NK-92 treated with Interleukin-12 subunit alpha and Interleukin-12 subunit beta, amount 100 ng/mL, for 24 hours (cell line): ENCODE results near the gene TMEM144.

Experiments used
- DNase-seq: peaks from one replicate; lab custom pipeline; 2025; lab: John Stamatoyannopoulos, UW

The TMEM144 gene

DNA sequence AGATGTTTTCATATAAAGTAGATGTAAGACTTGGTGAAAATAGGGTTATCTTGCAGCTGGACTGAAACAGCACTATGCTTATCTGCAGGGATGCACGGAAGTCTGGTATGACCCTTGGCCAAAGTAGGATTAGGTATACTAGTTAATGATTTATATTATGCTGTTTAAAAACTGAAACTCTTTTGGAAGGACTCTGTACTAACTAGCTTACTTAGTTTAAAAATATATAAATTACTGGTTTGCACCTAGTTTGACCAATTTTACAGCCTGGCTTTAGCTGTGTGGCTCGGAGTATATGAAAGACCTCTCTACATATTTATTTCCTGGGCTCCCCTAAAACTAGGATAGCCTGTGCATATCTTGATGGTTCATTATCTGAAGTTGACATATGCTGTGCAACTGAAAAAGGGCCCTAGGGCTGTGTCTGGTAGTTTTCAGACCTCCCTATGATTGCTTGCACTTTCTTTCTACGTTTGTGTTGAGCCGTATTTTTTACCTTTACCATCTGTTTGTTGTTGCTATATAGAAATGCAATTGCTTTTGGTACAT, 89.2 kb downstream of the TMEM144 start:
- no peak for DNase-seq

GRCh38 chr4:158300012-158300411, 89.7 kb downstream of the TMEM144 start:
- no peak for DNase-seq

DNA sequence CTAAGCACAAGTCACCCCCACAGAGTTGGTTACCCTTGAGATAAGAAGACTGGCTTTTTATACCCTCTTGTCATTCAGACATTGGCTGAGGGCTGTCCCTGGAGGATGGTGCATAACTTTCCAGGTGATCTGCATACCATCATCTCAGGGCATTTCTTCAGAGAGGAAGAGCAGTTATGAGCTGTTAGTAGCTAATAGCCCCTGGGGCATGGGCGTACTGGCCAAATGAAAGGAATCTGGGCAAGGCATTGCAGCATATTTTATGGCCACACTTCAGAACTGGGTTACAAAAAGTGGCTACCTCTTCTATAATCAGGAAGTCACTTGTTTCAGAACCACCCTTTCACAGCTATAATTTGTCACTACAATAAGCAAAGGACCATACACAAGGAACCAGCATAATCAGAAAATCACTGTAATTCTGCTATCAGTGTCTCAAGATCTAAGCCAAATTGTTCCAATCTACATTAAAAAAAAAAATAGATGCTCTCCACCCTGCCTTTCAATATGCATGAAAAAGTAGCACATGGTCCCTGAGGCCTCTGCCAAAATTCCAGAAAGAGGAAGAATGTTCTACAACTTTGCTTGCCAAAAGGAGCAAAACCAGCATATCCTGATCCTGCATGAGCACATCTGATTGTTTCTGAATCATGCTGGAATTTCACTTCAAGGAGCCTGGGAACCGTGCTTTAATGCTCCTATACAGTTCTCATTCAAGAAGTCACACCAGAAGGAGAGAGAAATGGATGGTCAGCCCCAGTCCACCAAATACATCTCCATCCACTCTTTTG, 92.0 kb downstream of the TMEM144 start:
- no peak for DNase-seq

DNA sequence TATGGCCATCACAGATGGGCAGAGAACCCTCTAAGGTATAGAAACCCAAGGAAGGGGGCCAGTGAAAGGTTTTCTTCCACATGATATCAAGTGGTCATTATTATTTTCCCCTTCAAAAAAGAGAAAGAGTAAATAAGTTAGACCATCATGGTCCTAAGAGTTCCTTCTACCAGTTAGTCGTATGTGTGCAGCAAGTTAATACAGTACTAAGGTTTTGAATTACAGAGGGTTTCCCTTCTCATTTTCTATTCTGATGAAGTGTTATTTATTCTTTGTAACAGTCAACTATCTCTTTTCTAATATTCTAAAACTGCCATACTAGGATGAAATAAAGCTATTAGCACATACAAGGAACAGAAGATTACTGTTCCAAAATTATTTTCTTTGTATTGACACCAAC, 94.4 kb downstream of the TMEM144 start:
- DNase-seq, result no peak
